Coronary artery (tissue), 2 donors: ENCODE data around the gene EXO5.
"Not testable (repeated sequence)": the region's sequence is repeated elsewhere in the genome, so short reads cannot be mapped to it uniquely, and the experiment has no call there.

Source experiments
- DNase-seq: peaks from one replicate; pipeline ENCODE4 v3.0.0-alpha.2; 2017; ENCODE audit warnings: low spot score
- H3K27ac ChIP-seq, 2 donors: fragments of 200-600 bp; sonication (generic); one replicate each; pipeline ENCODE4 v1.5.1; 2016 to 2019
- H3K4me3 ChIP-seq: fragments of 200-600 bp; sonication (generic); 2 replicates; pipeline ENCODE4 v1.5.1; 2016; ENCODE audit warnings: mild to moderate bottlenecking, moderate library complexity
- TF ChIP-seq, protein P1 (sequence below): fragments of 200-600 bp; sonication (generic); IDR thresholded peaks from one replicate; pipeline ENCODE4 v1.5.1; 2019; ENCODE audit warnings: antibody characterized with exemption

Gene EXO5

DNA sequence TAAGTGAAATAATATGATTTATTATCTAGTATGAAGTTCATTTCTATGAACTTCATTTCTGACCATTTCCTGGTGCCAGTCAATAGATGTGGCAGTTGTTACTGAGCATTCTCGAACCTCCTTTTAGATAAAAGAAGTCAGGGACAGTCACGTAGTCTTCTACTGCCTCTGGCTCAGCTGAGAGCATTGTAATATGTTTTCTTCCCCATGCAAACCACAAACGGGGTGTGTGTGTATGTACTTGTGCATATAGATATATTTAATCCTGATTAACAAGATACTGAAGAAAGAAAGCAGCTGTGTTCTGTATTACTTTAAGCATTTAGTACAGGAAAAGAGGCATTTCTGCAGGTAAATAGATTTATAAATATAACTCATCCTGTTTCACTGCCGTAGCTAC lies 44.5 kb downstream of the EXO5 start:
- TF ChIP-seq, protein P1, sequence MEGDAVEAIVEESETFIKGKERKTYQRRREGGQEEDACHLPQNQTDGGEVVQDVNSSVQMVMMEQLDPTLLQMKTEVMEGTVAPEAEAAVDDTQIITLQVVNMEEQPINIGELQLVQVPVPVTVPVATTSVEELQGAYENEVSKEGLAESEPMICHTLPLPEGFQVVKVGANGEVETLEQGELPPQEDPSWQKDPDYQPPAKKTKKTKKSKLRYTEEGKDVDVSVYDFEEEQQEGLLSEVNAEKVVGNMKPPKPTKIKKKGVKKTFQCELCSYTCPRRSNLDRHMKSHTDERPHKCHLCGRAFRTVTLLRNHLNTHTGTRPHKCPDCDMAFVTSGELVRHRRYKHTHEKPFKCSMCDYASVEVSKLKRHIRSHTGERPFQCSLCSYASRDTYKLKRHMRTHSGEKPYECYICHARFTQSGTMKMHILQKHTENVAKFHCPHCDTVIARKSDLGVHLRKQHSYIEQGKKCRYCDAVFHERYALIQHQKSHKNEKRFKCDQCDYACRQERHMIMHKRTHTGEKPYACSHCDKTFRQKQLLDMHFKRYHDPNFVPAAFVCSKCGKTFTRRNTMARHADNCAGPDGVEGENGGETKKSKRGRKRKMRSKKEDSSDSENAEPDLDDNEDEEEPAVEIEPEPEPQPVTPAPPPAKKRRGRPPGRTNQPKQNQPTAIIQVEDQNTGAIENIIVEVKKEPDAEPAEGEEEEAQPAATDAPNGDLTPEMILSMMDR, result no peak
- Histone ChIP-seq H3K27ac (no peak overlapping the region), H3K4me3 (no peak overlapping the region)
- no peak for DNase-seq

DNA sequence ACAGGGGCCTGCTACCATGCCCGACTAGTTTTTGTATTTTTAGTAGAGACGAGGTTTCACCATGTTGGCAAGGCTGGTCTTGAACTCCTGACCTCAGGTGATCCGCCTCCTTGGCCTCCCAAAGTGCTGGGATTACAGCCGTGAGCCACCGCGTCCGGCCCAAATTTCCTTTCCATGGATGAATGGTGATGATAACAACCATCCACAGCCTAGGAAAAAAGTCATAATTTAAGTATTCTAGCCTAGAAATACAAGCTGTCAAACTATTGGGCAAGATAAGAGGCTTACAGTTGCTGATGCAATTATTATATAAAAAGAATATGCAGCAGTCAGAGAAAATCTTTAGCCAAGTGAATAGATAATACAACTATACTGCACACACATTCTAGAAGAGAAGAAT lies 46.2 kb downstream of the EXO5 start:
- H3K4me3 ChIP-seq, DNase-seq, H3K27ac ChIP-seq: not testable (repeated sequence)

DNA sequence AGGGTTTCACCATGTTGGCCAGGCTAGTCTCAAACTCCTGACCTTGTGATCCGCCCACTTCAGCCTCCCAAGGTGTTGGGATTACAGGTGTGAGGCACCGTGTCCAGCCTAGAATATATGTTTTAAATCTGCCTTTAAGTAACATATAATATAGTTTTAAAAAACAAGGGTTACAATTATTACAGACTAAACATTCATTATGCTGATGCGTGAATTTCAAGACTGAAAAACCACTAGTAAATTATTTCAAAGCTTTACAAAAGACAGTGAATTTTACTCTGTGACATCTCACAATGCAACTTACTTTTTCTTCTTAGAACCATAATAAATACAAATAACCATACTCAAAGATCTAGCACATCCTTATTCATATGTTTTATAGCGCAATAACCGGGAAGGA lies 47.6 kb downstream of the EXO5 start:
- Histone ChIP-seq H3K27ac (no peak overlapping the region), H3K4me3 (no peak overlapping the region)
- DNase-seq, result no peak
- TF ChIP-seq, protein P1, result no peak

DNA sequence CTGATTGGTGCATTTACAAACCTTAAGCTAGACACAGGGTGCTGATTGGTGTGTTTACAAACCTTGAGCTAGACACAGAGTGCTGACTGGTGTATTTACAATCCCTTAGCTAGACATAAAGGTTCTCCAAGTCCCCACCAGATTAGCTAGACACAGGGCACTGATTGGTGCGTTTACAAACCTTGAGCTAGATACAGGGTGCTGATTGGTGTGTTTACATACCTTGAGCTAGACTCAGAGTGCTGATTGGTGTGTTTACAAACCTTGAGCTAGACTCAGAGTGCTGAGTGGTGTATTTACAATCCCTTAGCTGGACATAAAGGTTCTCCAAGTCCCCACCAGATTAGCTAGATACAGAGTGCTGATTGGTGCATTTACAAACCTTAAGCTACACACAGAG lies 49.7 kb downstream of the EXO5 start:
- DNase-seq, H3K27ac ChIP-seq, H3K4me3 ChIP-seq: not testable (repeated sequence)

DNA sequence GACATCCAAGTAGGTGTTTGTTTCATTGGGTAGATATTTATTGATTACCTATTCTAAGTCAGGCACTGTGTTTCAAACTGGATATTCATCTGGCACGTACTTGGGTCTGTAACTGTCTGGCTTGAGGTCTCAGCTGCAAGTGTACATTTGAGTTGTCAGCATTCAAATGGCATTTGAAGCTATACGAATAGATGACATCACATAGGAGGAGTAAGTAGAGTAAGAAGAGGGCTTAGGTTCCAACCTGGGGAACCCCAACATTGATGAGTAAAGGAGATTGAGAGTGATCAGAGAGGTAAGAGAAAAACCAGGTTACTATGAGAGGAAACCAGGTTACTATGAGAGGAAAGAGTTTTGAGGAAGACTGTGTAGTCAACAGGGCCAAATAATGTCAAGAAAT lies 53.6 kb downstream of the EXO5 start:
- Histone ChIP-seq H3K27ac (no peak overlapping the region), H3K4me3 (no peak overlapping the region)
- TF ChIP-seq, protein P1, result no peak
- no peak for DNase-seq

DNA sequence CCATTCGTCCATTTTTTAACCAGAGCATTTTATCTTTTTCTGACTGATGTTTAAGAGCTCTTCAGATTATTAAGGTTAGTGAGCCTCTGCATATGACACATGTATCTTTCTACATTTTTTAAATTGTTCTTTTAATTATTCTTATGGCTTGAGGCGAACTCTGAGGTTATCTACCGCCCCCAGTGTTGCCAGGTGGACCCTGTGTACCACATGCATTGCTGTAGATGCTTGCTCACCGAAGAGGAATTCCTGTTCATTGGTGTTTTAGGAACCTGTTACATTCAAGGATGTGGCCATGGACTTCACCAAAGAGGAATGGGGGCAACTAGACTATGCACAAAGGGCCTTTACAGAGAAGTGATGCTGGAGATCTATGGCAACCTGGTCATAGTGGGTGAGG lies 54.7 kb downstream of the EXO5 start:
- DNase-seq, result no peak
- TF ChIP-seq, protein P1, result no peak
- no peak overlapping the region for H3K27ac ChIP-seq
- no peak overlapping the region for H3K4me3 ChIP-seq

DNA sequence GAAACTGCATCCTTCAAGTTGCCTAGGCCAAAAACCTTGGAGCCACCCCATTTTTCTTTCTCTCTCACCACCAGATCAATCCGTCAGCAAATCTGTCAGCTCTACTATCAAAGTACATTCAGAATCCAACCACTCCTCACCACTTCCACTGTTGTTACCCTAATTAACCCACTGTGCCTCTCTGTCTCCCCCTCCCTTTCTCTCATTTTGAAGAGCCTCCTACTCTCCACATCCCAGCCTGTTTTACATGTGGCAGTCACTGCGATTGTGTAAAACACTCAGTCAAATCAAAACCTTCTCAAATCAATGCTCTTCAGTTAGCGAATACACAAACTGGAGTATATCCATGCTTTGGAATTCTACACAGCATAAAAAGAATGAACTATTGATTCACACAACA lies 55.9 kb downstream of the EXO5 start:
- H3K4me3 ChIP-seq, result no peak overlapping the region
- no peak for DNase-seq
- TF ChIP-seq, protein P1, result no peak

DNA sequence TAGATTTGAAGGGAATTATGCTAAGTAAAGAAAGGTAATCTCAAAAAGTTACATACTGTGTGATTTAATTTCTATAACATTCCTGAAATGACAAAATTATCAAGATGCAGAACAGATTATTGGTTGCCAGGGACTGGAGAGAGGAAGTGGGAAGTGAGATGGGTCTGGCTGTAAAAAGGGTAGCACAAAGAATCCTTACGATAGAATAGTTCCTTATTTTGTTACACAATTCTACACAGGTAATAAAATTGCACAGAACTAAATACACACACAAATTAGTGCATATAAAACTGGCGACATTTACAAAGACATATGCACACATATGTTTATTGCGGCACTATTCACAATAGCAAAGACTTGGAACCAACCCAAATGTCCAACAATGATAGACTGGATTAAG lies 56.3 kb downstream of the EXO5 start:
- DNase-seq, result no peak
- TF ChIP-seq, protein P1, result no peak
- H3K4me3 ChIP-seq, result no peak overlapping the region
- H3K27ac ChIP-seq, result no peak overlapping the region

More for the DNA sequence above, 55.9 kb downstream of the EXO5 start:
- H3K27ac ChIP-seq, result no peak overlapping the region
